Activated naive CD8-positive, alpha-beta T cell treated with anti-CD3 and anti-CD28 coated beads for 36 hours (primary cell): Measurements from ENCODE around the gene SPACDR. TPM values are rescaled to one million over a fixed set of nuclear protein-coding genes. Genes with fewer than 3 reads are reported as not detected.
A peak's percentile ranks its signal among the peaks of the same experiment; 100 is the strongest.
"Not testable (repeated sequence)": the region's sequence is repeated elsewhere in the genome, so short reads cannot be mapped to it uniquely, and the experiment has no call there.

Source experiments
- DNase-seq: peaks from one replicate; pipeline ENCODE4 v3.0.0; 2021
- H3K27ac Mint-ChIP-seq: one replicate; pipeline ENCODE4 v1.8.0; 2022; ENCODE audit warnings: mild to moderate bottlenecking, moderate library complexity, mixed read lengths
- H3K27me3 Mint-ChIP-seq: one replicate; pipeline ENCODE4 v1.8.0; 2022; ENCODE audit warnings: mild to moderate bottlenecking, mixed read lengths
- H3K36me3 Mint-ChIP-seq: one replicate; pipeline ENCODE4 v1.8.0; 2021; ENCODE audit warnings: mild to moderate bottlenecking, mixed read lengths
- H3K4me1 Mint-ChIP-seq: one replicate; pipeline ENCODE4 v1.8.0; 2021; ENCODE audit warnings: mixed read lengths
- H3K4me3 Mint-ChIP-seq: one replicate; pipeline ENCODE4 v1.8.0; 2022; ENCODE audit warnings: mild to moderate bottlenecking, moderate library complexity, mixed read lengths
- H3K9me3 Mint-ChIP-seq: one replicate; pipeline ENCODE4 v1.8.0; 2022; ENCODE audit warnings: mixed read lengths
- total RNA-seq, 2 experiments: library from RNA; stranded (reverse); gene quantifications; one replicate each; pipeline ENCODE4 v1.2.3, GENCODE V29; 2021

The SPACDR gene
- 1 to 10 TPM; 1.0 to 1.5 TPM for total RNA-seq

- Mint-ChIP-seq H3K36me3 (peaks cover 5% of the 10 kb centered on the region), H3K27me3 (no peaks in the 10 kb centered on the region)
These were observed at the start of gene SPACDR for GRCh38 chr7:100464210-100464660. Gene SPACDR (minus strand): TSS chr7:100464260. CDS start chr7:100464025, 235 bp downstream.

GRCh38 chr7:100513212-100513810, 49.3 kb upstream of the SPACDR start:
- Mint-ChIP-seq H3K4me3 (no peak overlapping the region), H3K4me1 (peaks cover 15% of the 10 kb centered on the region), H3K9me3 (no peaks in the 10 kb centered on the region), H3K27me3 (no peaks in the 10 kb centered on the region), H3K27ac (no peak overlapping the region), H3K36me3 (peaks cover 1% of the 10 kb centered on the region)
- DNase-seq = no peak

More at GRCh38 chr7:100464210-100464660, at the start of gene SPACDR:
- Mint-ChIP-seq H3K4me1 (peaks cover 7% of the 10 kb centered on the region), H3K27ac (no peak within 1 kb of the TSS), H3K4me3 (no peak within 1 kb of the TSS), H3K9me3 (no peaks in the 10 kb centered on the region)
- DNase-seq = no peak

- Mint-ChIP-seq H3K27ac (no peak overlapping the region), H3K36me3 (peaks cover 1% of the 10 kb centered on the region), H3K27me3 (no peaks in the 10 kb centered on the region), H3K4me3 (no peak overlapping the region), H3K4me1 (peaks cover 6% of the 10 kb centered on the region), H3K9me3 (no peaks in the 10 kb centered on the region)
- DNase-seq = no peak
These were observed 46.6 kb upstream of the SPACDR start for GRCh38 chr7:100510437-100511239.

- no peak overlapping the region for H3K27ac Mint-ChIP-seq
- H3K27me3 Mint-ChIP-seq = no peaks in the 10 kb centered on the region
- H3K4me1 Mint-ChIP-seq = no peaks in the 10 kb centered on the region
- no peak overlapping the region for H3K4me3 Mint-ChIP-seq
- no peaks in the 10 kb centered on the region for H3K9me3 Mint-ChIP-seq
- DNase-seq = no peak
- peaks cover 1% of the 10 kb centered on the region for H3K36me3 Mint-ChIP-seq
These were observed 45.2 kb upstream of the SPACDR start for GRCh38 chr7:100509231-100509630.

- DNase-seq = no peak
- no peak overlapping the region for H3K27ac Mint-ChIP-seq
These were observed 42.4 kb upstream of the SPACDR start for GRCh38 chr7:100506356-100506923.

GRCh38 chr7:100504887-100505611, 41.0 kb upstream of the SPACDR start:
- Mint-ChIP-seq H3K27ac (no peak overlapping the region), H3K36me3 (no peaks in the 10 kb centered on the region), H3K4me1 (peaks cover 3% of the 10 kb centered on the region), H3K9me3 (no peaks in the 10 kb centered on the region), H3K27me3 (no peaks in the 10 kb centered on the region), H3K4me3 (no peak overlapping the region)
- DNase-seq = no peak

More at GRCh38 chr7:100506356-100506923, 42.4 kb upstream of the SPACDR start:
- Mint-ChIP-seq H3K4me3 (no peak overlapping the region), H3K9me3 (no peaks in the 10 kb centered on the region), H3K4me1 (peaks cover 3% of the 10 kb centered on the region), H3K27me3 (no peaks in the 10 kb centered on the region), H3K36me3 (no peaks in the 10 kb centered on the region)

GRCh38 chr7:100504031-100504430, 40.0 kb upstream of the SPACDR start:
- H3K9me3 Mint-ChIP-seq, H3K27me3 Mint-ChIP-seq, H3K4me1 Mint-ChIP-seq, H3K4me3 Mint-ChIP-seq, DNase-seq, H3K27ac Mint-ChIP-seq, H3K36me3 Mint-ChIP-seq: not testable (repeated sequence)

- not testable (repeated sequence) for H3K27ac Mint-ChIP-seq, DNase-seq, H3K36me3 Mint-ChIP-seq, H3K9me3 Mint-ChIP-seq, H3K27me3 Mint-ChIP-seq, H3K4me1 Mint-ChIP-seq, H3K4me3 Mint-ChIP-seq
These were observed 36.7 kb upstream of the SPACDR start for GRCh38 chr7:100500743-100501142.

GRCh38 chr7:100496509-100496908, 32.4 kb upstream of the SPACDR start:
- no peaks in the 10 kb centered on the region for H3K27me3 Mint-ChIP-seq
- H3K27ac Mint-ChIP-seq = no peak overlapping the region
- H3K9me3 Mint-ChIP-seq = no peaks in the 10 kb centered on the region
- no peaks in the 10 kb centered on the region for H3K36me3 Mint-ChIP-seq
- DNase-seq = no peak
- H3K4me3 Mint-ChIP-seq = no peak overlapping the region
- peaks cover 7% of the 10 kb centered on the region for H3K4me1 Mint-ChIP-seq

GRCh38 chr7:100493476-100494264, 29.6 kb upstream of the SPACDR start:
- DNase-seq = peak; percentile 74
- peak overlapping the region; percentile 71 for H3K4me3 Mint-ChIP-seq

GRCh38 chr7:100492738-100493475, 28.8 kb upstream of the SPACDR start:
- no peak for DNase-seq
- Mint-ChIP-seq H3K9me3 (no peaks in the 10 kb centered on the region), H3K36me3 (no peaks in the 10 kb centered on the region), H3K4me1 (peaks cover 10% of the 10 kb centered on the region), H3K27me3 (no peaks in the 10 kb centered on the region), H3K27ac (no peak overlapping the region), H3K4me3 (peak overlapping the region; percentile 71)

More at GRCh38 chr7:100493476-100494264, 29.6 kb upstream of the SPACDR start:
- no peaks in the 10 kb centered on the region for H3K36me3 Mint-ChIP-seq
- no peak overlapping the region for H3K27ac Mint-ChIP-seq
- H3K9me3 Mint-ChIP-seq = no peaks in the 10 kb centered on the region
- H3K4me1 Mint-ChIP-seq = peaks cover 10% of the 10 kb centered on the region
- no peaks in the 10 kb centered on the region for H3K27me3 Mint-ChIP-seq

- Mint-ChIP-seq H3K4me1 (peaks cover 10% of the 10 kb centered on the region), H3K9me3 (no peaks in the 10 kb centered on the region), H3K27me3 (no peaks in the 10 kb centered on the region), H3K36me3 (no peaks in the 10 kb centered on the region), H3K4me3 (no peak overlapping the region), H3K27ac (no peak overlapping the region)
- no peak for DNase-seq
These were observed 27.1 kb upstream of the SPACDR start for GRCh38 chr7:100491192-100491578.

- Mint-ChIP-seq H3K36me3 (no peaks in the 10 kb centered on the region), H3K4me3 (no peak overlapping the region), H3K9me3 (no peaks in the 10 kb centered on the region), H3K27ac (no peak overlapping the region), H3K27me3 (no peaks in the 10 kb centered on the region), H3K4me1 (peaks cover 10% of the 10 kb centered on the region)
- DNase-seq = no peak
These were observed 26.6 kb upstream of the SPACDR start for GRCh38 chr7:100490483-100491191.
